ENCODE data around the gene PRKAA2.

PRKAA2 gene

GRCh38 chr1:56644064-56644918 is 823 bp upstream of the PRKAA2 start:
- peak overlapping the region; percentile 84 for H3K4me3 ChIP-seq (ENCODE audit: low read depth, low read length)
- CTCF ChIA-PET, result interaction anchor here (0.7 to 1.1 kb wide), 4 partner anchors 9 to 468 kb away, joined by 3 read pairs; no protein-coding TSS in a partner anchor
- TF ChIP-seq ZFHX2 (tag by site-specific recombination; conservative IDR thresholded peaks at IDR 0.05) (no peak), ZNF354C (tag by site-specific recombination; IDR thresholded peaks at IDR 0.05; ENCODE audit: borderline replicate concordance, low read depth) (no peak), ZNF777 (tag by site-specific recombination; IDR thresholded peaks at IDR 0.05; ENCODE audit: borderline replicate concordance) (no peak), GLI2 (tag by site-specific recombination; IDR thresholded peaks at IDR 0.05; ENCODE audit: borderline replicate concordance, low read depth) (no peak), BCL11B (tag by site-specific recombination; IDR thresholded peaks at IDR 0.05; ENCODE audit: low read depth) (no peak), ZNF76 (tag by site-specific recombination; IDR thresholded peaks at IDR 0.05; ENCODE audit: borderline replicate concordance, low read depth) (peak; percentile 20; the same call in 1 of the 2 replicates), SCRT2 (tag by site-specific recombination; IDR thresholded peaks at IDR 0.05) (no peak), WT1 (tag by site-specific recombination; IDR thresholded peaks at IDR 0.05) (0 out of 2 replicates have a peak, but pooled peaks have one; percentile 42), YY2 (tag by site-specific recombination; IDR thresholded peaks at IDR 0.05) (no peak), ZNF37A (tag by site-specific recombination; IDR thresholded peaks at IDR 0.05) (no peak), ZBTB1 (tag by site-specific recombination; IDR thresholded peaks at IDR 0.05) (0 out of 2 replicates have a peak, but pooled peaks have one; percentile 22), ZBTB6 (tag by site-specific recombination; IDR thresholded peaks at IDR 0.05) (no peak), ZNF350 (tag by site-specific recombination; IDR thresholded peaks at IDR 0.05) (no peak), ZNF423 (tag by site-specific recombination; IDR thresholded peaks at IDR 0.05) (no peak), RBAK (tag by site-specific recombination; IDR thresholded peaks at IDR 0.05) (no peak), ZNF416 (tag by site-specific recombination; IDR thresholded peaks at IDR 0.05) (no peak), ZNF596 (tag by site-specific recombination; IDR thresholded peaks at IDR 0.05) (no peak), KLF8 (tag by site-specific recombination; IDR thresholded peaks at IDR 0.05) (no peak), ZNF501 (tag by site-specific recombination; IDR thresholded peaks at IDR 0.05) (no peak; the same call in 1 of the 2 replicates), PRDM1 (tag by site-specific recombination; IDR thresholded peaks at IDR 0.05) (peak; percentile 86), ZNF324 (tag by site-specific recombination; IDR thresholded peaks at IDR 0.05) (no peak), ZNF677 (tag by site-specific recombination; IDR thresholded peaks at IDR 0.05) (no peak), ZNF639 (tag by site-specific recombination; IDR thresholded peaks at IDR 0.05) (no peak), ZNF26 (tag by site-specific recombination; IDR thresholded peaks at IDR 0.05) (no peak), ZNF555 (tag by site-specific recombination; conservative IDR thresholded peaks at IDR 0.05) (no peak), MEIS1 (CRISPR knock-in tag; IDR thresholded peaks at IDR 0.05; ENCODE audit: borderline replicate concordance) (no peak), EGR2 (tag by site-specific recombination; IDR thresholded peaks at IDR 0.05; ENCODE audit: low read depth) (no peak), ZNF18 (tag by site-specific recombination; IDR thresholded peaks at IDR 0.05) (no peak), ZNF48 (tag by site-specific recombination; IDR thresholded peaks at IDR 0.05) (no peak), ZSCAN18 (tag by site-specific recombination; IDR thresholded peaks at IDR 0.05) (no peak), ZFP69B (tag by site-specific recombination; IDR thresholded peaks at IDR 0.05) (no peak), ZNF2 (tag by site-specific recombination; IDR thresholded peaks at IDR 0.05) (0 out of 2 replicates have a peak, but pooled peaks have one; percentile 22)

More at GRCh38 chr1:56644064-56644918, 823 bp upstream of the PRKAA2 start:
- H3K36me3 ChIP-seq (ENCODE audit: control insufficient read depth in 2 of 2, insufficient read depth in 1 of 2, low read length in 2 of 2), result no peaks in the 10 kb centered on the region
- H3K27ac ChIP-seq (ENCODE audit: extremely low read depth, low read depth, low read length), result peak overlapping the region; percentile 96
- no peaks in the 10 kb centered on the region for H3K9me3 ChIP-seq (ENCODE audit: control insufficient read depth, insufficient read depth, low read depth, low read length)
- POLR2A ChIA-PET, result interaction anchor here (0.8 kb wide), 1 partner anchor 16 kb away, joined by 3 read pairs; no protein-coding TSS in a partner anchor
- H3K4me1 ChIP-seq (ENCODE audit: control insufficient read depth, insufficient read depth, low read length), result 0 out of 2 replicates have a peak, but pooled peaks cover 2% of the 10 kb centered on the region
